ENCODE measurements around the gene CNP. TPM values are rescaled to one million over a fixed set of nuclear protein-coding genes. Genes with fewer than 3 reads are reported as not detected.

Gene CNP
- total and polyA plus RNA-seq, 2 of the 8 experiments (the other 6 are each of a cell fraction or from before 2014, with no cell fraction given): 21.9 to 60.6 TPM

DNA sequence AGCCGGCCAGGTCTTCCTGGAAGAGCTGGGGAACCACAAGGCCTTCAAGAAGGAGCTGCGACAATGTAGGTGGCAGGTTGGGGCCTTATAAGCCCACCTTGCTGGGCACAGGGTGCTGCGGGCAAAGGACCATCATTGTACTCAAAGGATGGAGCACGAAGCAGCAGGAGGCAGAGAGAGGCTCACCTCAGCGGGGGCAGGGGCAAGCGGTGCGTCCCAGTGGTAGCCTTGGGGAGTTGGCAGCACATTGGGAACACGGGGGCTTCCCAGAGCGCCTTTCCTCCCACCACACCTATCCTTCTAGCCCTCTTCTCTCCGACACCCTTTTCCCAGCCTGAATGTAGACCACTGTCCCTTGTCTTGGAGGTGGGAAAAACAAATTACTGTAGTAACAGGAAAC lies 2.1 kb downstream of the CNP start:
- peaks cover 8% of the 10 kb centered on the region; the same call in 1 of the 2 replicates for H3K23me2 ChIP-seq (ENCODE audit: low read depth, low read length)
- H3K4me1 ChIP-seq (replicated peaks in 1 of 4; ENCODE audit: control insufficient read depth in 3 of 4, insufficient read depth in 4 of 4, low read length in 3 of 4): peaks cover 0 to 10% (median 5%) of the 10 kb centered on the region in 4 experiments; a peak in 6 of 7 replicates
- CTCF ChIA-PET (ENCODE audit: partially characterized antibody): interaction anchor here (0.7 to 2.2 kb wide), 6 partner anchors 11 to 132 kb away, joined by 3 to 5 read pairs (median 4); partner anchors contain the start of genes NKIRAS2 and ODAD4
- H2BK120ac ChIP-seq (replicated peaks; ENCODE audit: low read depth, low read length): no peak overlapping the region
- H3K23ac ChIP-seq (ENCODE audit: insufficient read length): no peak overlapping the region
- H3K4ac ChIP-seq (replicated peaks; ENCODE audit: insufficient read length, low read depth, low read length): no peak overlapping the region
- no peak overlapping the region for H3K27ac ChIP-seq (ENCODE audit: low read depth, low read length)
- 89% methylated on average over 10 of the region's 10 CpGs; no CpG with 5 or more reads in 1 of the 2 experiments for WGBS, 2 experiments (ENCODE audit: extremely low coverage in 1 of 2, insufficient coverage in 1 of 2, insufficient read length in 1 of 2, insufficient replicate concordance in 2 of 2, low coverage in 1 of 2, low lambda C conversion rate in 2 of 2, missing lambda C conversion rate in 1 of 2)
- H3K4me2 ChIP-seq (ENCODE audit: insufficient read depth in 1 of 2, low read depth in 2 of 2, low read length in 2 of 2): no peak overlapping the region; a peak in 1 of 4 replicates
- no peak overlapping the region for H3K4me3 ChIP-seq (ENCODE audit: extremely low read depth in 1 of 4, insufficient read depth in 2 of 4, low read depth in 3 of 4, low read length in 4 of 4)
- peaks cover 3% of the 10 kb centered on the region; the same call in 1 of the 2 replicates for H3K79me1 ChIP-seq (ENCODE audit: low read depth, low read length)
- H4K8ac ChIP-seq (ENCODE audit: extremely low read depth, insufficient read depth, low read length): no peak overlapping the region
- peaks cover 5 to 21% (median 19%) of the 10 kb centered on the region in 4 experiments; a peak in 6 of 8 replicates for H3K36me3 ChIP-seq (ENCODE audit: control insufficient read depth in 2 of 4, insufficient read depth in 4 of 4, low read length in 3 of 4)
- FAIRE-seq: no peak
- H4K20me1 ChIP-seq (replicated peaks in 1 of 2; ENCODE audit: control insufficient read depth in 1 of 2, insufficient read depth in 2 of 2, low read length in 2 of 2): peaks cover 2 to 16% of the 10 kb centered on the region in 2 experiments
- H3K14ac ChIP-seq (ENCODE audit: insufficient read length): no peak overlapping the region
- H2BK12ac ChIP-seq (ENCODE audit: low read depth, low read length): no peak overlapping the region
- H3K79me2 ChIP-seq (ENCODE audit: control insufficient read depth in 1 of 2, insufficient read depth in 2 of 2, low read length in 2 of 2): no peaks in the 10 kb centered on the region
- POLR2A ChIA-PET (ENCODE audit: partially characterized antibody): interaction anchor here (0.8 to 6.3 kb wide), 16 partner anchors 7 to 145 kb away, joined by 3 to 67 read pairs (median 6); partner anchors contain the start of genes ACLY, DNAJC7 and NKIRAS2
- H2BK20ac ChIP-seq (ENCODE audit: low read length): no peak overlapping the region
- TF ChIP-seq SP2 (IDR thresholded peaks at IDR 0.05; ENCODE audit: low read length) (no peak), YY1 (IDR thresholded peaks at IDR 0.05; ENCODE audit: low read depth, low read length) (no peak), POLR2AphosphoS5 (IDR thresholded peaks at IDR 0.05; ENCODE audit: low read depth, low read length) (peak; percentile 59; the same call in 1 of the 2 replicates), SIN3A (conservative IDR thresholded peaks at IDR 0.05 in 1 of 2, IDR thresholded peaks at IDR 0.05 in 1 of 2; ENCODE audit: low read depth in 1 of 2, low read length in 2 of 2) (no peak), NANOG (IDR thresholded peaks at IDR 0.05; ENCODE audit: insufficient read depth, low read depth, low read length, poor library complexity, severe bottlenecking) (no peak), POLR2A (IDR thresholded peaks at IDR 0.05; ENCODE audit: control extremely low read depth in 1 of 2, low read depth in 2 of 2, low read length in 2 of 2) (peak in 1 of 2 experiments; percentile 58; a peak in 2 of 3 replicates)
- no peak overlapping the region for H3K18ac ChIP-seq (ENCODE audit: extremely low read depth, low read length)
- no peak overlapping the region for H4K91ac ChIP-seq (replicated peaks; ENCODE audit: insufficient read length, low read length)
- H3K9ac ChIP-seq (replicated peaks in 1 of 4; ENCODE audit: extremely low read depth in 1 of 4, low read depth in 3 of 4, low read length in 3 of 4): no peak overlapping the region
- H4K5ac ChIP-seq (ENCODE audit: insufficient read length, low read depth, low read length): no peak overlapping the region
- H2BK5ac ChIP-seq (ENCODE audit: low read depth, low read length): no peak overlapping the region
- DNase-seq (ENCODE audit: low read depth in 1 of 2, low spot score in 2 of 2): no peak
- H3K9me3 ChIP-seq (ENCODE audit: insufficient read depth in 2 of 2, low read depth in 1 of 2, low read length in 1 of 2): no peaks in the 10 kb centered on the region
- H2AK5ac ChIP-seq (ENCODE audit: low read depth, low read length): no peak overlapping the region
- peak overlapping the region; percentile 21 for H3K56ac ChIP-seq (replicated peaks; ENCODE audit: insufficient read length, low read depth, low read length)
- H3K27me3 ChIP-seq (replicated peaks in 1 of 4; ENCODE audit: control insufficient read depth in 3 of 4, extremely low read depth in 1 of 4, insufficient read depth in 3 of 4, low read length in 3 of 4): no peaks in the 10 kb centered on the region
- H2AFZ ChIP-seq (ENCODE audit: low read length): no peak overlapping the region
- no peak overlapping the region for H2BK15ac ChIP-seq (ENCODE audit: low read length)

All from H1 (cell line).